Right lobe of liver (tissue), 4 donors: Measurements from ENCODE around the gene H2AZ2.
"Not testable (repeated sequence)": the region's sequence is repeated elsewhere in the genome, so short reads cannot be mapped to it uniquely, and the experiment has no call there.

ENCODE experiments used
- CTCF ChIP-seq, 4 donors: fragments of 200-600 bp in 3 of 4; fragments of 450-650 bp in 1 of 4; IDR thresholded peaks; one replicate each; pipeline versions ENCODE4 v1.5.1 to v1.8.0; 2016 to 2022; ENCODE audit warnings: antibody characterized with exemption in 4 of 4, mild to moderate bottlenecking in 2 of 4
- POLR2A ChIP-seq: fragments of 450-650 bp; IDR thresholded peaks from one replicate; pipeline ENCODE4 v1.6.1; 2017; ENCODE audit warnings: antibody characterized with exemption, mild to moderate bottlenecking
- donor health status: DM: no; HTN: no; CAD: no.
- donor health status: DM: no; HTN: no; CAD: no.
- donor health status: DM: no; HTN: yes; CAD: no.

DNA sequence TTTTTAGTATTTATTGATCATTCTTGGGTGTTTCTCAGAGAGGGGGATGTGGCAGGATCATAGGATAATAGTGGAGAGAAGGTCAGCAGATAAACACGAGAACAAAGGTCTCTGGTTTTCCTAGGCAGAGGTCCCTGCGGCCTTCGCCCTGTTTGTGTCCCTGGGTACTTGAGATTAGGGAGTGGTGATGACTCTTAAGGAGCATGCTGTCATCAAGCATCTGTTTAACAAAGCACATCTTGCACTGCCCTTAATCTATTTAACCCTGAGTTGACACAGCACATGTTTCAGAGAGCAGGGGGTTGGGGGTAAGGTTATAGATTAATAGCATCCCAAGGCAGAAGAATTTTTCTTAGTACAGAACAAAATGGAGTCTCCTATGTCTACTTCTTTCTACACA lies 22.4 kb upstream of the H2AZ2 start:
- not testable (repeated sequence) for TF ChIP-seq CTCF (IDR thresholded peaks at IDR 0.05); POLR2A
